GM18909 (cell line): ENCODE measurements around the gene GPR18.
"Not testable (repeated sequence)": the region's sequence is repeated elsewhere in the genome, so short reads cannot be mapped to it uniquely, and the experiment has no call there.

ENCODE experiments used
- ATAC-seq: cut with Tn5 transposase; IDR thresholded peaks from one replicate; pipeline ENCODE4 v1.9.1; 2021; ENCODE audit warnings: mild to moderate bottlenecking; ENCODE audit not compliant: unreplicated experiment, poor library complexity

Gene GPR18

GRCh38 chr13:99237981-99238662 is 20.1 kb downstream of the GPR18 start:
- peak; percentile 73 for ATAC-seq

GRCh38 chr13:99231721-99232120 is 26.5 kb downstream of the GPR18 start:
- ATAC-seq: no peak

GRCh38 chr13:99230991-99231390 is 27.2 kb downstream of the GPR18 start:
- ATAC-seq: no peak

GRCh38 chr13:99230588-99230987 is 27.6 kb downstream of the GPR18 start:
- not testable (repeated sequence) for ATAC-seq

- ATAC-seq: peak; percentile 97
Observed at GRCh38 chr13:99228737-99229691, 29.2 kb downstream of the GPR18 start.

GRCh38 chr13:99227909-99228688 is 30.1 kb downstream of the GPR18 start:
- no peak for ATAC-seq

- ATAC-seq: no peak
Observed at GRCh38 chr13:99227331-99227900, 30.8 kb downstream of the GPR18 start.

GRCh38 chr13:99226513-99226912 is 31.7 kb downstream of the GPR18 start:
- ATAC-seq: no peak

- ATAC-seq: no peak
Observed at GRCh38 chr13:99225078-99225477, 33.1 kb downstream of the GPR18 start.

- ATAC-seq: no peak
Observed at GRCh38 chr13:99224021-99224420, 34.2 kb downstream of the GPR18 start.

GRCh38 chr13:99223587-99223986 is 34.6 kb downstream of the GPR18 start:
- ATAC-seq: no peak

- no peak for ATAC-seq
Observed at GRCh38 chr13:99221567-99222239, 36.5 kb downstream of the GPR18 start.

- no peak for ATAC-seq
Observed at GRCh38 chr13:99220199-99220935, 37.8 kb downstream of the GPR18 start.

GRCh38 chr13:99218969-99219368 is 39.2 kb downstream of the GPR18 start:
- no peak for ATAC-seq

- no peak for ATAC-seq
Observed at GRCh38 chr13:99218545-99218944, 39.6 kb downstream of the GPR18 start.

GRCh38 chr13:99218126-99218525 is 40.1 kb downstream of the GPR18 start:
- no peak for ATAC-seq

GRCh38 chr13:99217461-99218110 is 40.6 kb downstream of the GPR18 start:
- no peak for ATAC-seq

GRCh38 chr13:99215184-99215830 is 42.9 kb downstream of the GPR18 start:
- ATAC-seq: no peak
